Upper lobe of left lung (tissue), 6 donors: Measurements from ENCODE around the gene ANKS1B. TPM values are rescaled to one million over a fixed set of nuclear protein-coding genes. Genes with fewer than 3 reads are reported as not detected.

Source experiments
- ATAC-seq, 2 donors: fragments of 200-7000 bp; cut with Tn5 transposase; one replicate each; pipeline ENCODE4 v1.9.1; 2022; ENCODE audit warnings: mild to moderate bottlenecking in 2 of 2, moderate library complexity in 2 of 2; ENCODE audit not compliant: low FRiP score in 2 of 2
- DNase-seq, 2 donors: peaks; one replicate each; pipeline ENCODE4 v3.0.0-alpha.2; 2019 to 2020
- H3K27ac ChIP-seq, 4 donors: fragments of 200-600 bp; sonication (generic); one replicate each; pipeline ENCODE4 v1.5.1; 2016 to 2019
- H3K27me3 ChIP-seq, 4 donors: fragments of 200-600 bp; sonication (generic); one replicate each; pipeline ENCODE4 v1.5.1; 2017 to 2019
- H3K36me3 ChIP-seq, 4 donors: fragments of 200-600 bp; sonication (generic); one replicate each; pipeline ENCODE4 v1.5.1; 2016 to 2019
- H3K4me1 ChIP-seq, 4 donors: fragments of 200-600 bp; sonication (generic); one replicate each; pipeline ENCODE4 v1.5.1; 2018 to 2019
- H3K4me3 ChIP-seq, 4 donors: fragments of 200-600 bp; sonication (generic); one replicate each; pipeline ENCODE4 v1.5.1; 2017 to 2019; ENCODE audit warnings: mild to moderate bottlenecking in 2 of 4, moderate library complexity in 1 of 4
- H3K9me3 ChIP-seq, 4 donors: fragments of 200-600 bp; sonication (generic); one replicate each; pipeline ENCODE4 v1.5.1; 2018 to 2019
- CTCF ChIP-seq, 6 experiments: fragments of 450-650 bp in 4 of 6; fragments of 200-600 bp in 2 of 6; sonication (generic) in 2 of 6; IDR thresholded peaks; one replicate each; pipeline ENCODE4 v1.5.1; 2016 to 2019; ENCODE audit warnings: antibody characterized with exemption in 6 of 6
- EP300 ChIP-seq, 4 donors: sonication (generic); formaldehyde crosslinking; IDR thresholded peaks; one replicate each; pipeline ENCODE4 v1.5.1; 2017; ENCODE audit warnings: antibody characterized with exemption in 4 of 4, control low read depth in 2 of 4
- POLR2A ChIP-seq, 4 donors: fragments of 450-650 bp; IDR thresholded peaks; one replicate each; pipeline ENCODE4 v1.5.1; 2016 to 2017; ENCODE audit warnings: antibody characterized with exemption in 4 of 4, mild to moderate bottlenecking in 2 of 4
- POLR2AphosphoS5 ChIP-seq, 2 donors: sonication (generic); formaldehyde crosslinking; IDR thresholded peaks; one replicate each; pipeline ENCODE4 v1.5.1; 2017; ENCODE audit warnings: antibody characterized with exemption in 2 of 2
- WGBS, 2 donors: methylation state at CpG; one replicate each; pipeline ENCODE4 v1.1.5; 2017 to 2018; 5-methylcytosine and 5-hydroxymethylcytosine counted together
- total RNA-seq, 6 donors: library from RNA; depleted of rRNA in 4 of 6; stranded (reverse); fragments of >200 nt in 4 of 6; gene quantifications; one replicate each; pipeline versions ENCODE4 v1.1.0 to v1.2.1, GENCODE V29; 2016 to 2021
- donor health status: DM: no; HTN: no; CAD: no; lungs with moderate emphysema.
- donor health status: DM: no; HTN: yes; CAD: no; lungs with severe emphysema.

The ANKS1B gene
- total RNA-seq, 6 donors from 2014 or later, result 5.1 to 23.7 (median 7.2) TPM

DNA sequence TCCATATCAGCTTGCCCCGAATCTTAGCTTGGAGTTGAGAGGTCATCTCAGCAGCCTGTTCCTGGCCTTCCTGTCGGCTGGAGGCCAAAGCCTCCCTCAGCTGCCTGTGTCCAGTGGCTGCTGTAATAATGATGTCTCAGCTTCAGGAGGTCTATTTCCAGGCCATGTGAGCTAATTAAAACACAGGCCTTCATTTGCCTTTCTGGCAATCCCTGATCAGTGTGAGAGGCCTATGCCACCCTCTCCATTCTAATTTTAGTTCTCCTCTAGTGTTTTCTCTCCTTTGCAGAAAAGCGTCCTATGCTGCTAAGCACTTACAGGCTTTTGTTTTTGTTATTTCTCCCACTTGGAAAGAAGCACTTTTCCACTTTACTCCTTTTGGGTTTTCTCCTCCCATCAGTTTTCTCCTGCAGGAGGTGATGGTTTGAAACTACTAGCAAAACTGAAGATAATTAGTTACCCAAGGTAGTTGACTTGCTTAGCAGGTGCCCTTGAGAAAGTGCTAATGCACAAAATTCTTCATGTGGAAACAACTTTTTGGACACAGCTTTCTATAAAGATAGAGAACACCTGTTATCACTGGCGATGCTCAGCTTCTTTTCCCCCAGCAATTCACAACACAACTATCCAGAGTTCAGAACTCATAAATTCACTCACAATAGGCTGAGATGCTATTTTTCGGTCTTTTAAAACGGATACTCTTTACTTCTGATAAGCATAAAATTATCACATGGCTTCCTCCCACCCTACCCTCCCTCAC, 592.5 kb downstream of the ANKS1B start:
- TF ChIP-seq POLR2A (IDR thresholded peaks at IDR 0.05), result no peak
- TF ChIP-seq POLR2AphosphoS5 (IDR thresholded peaks at IDR 0.05), result no peak
- TF ChIP-seq CTCF (IDR thresholded peaks at IDR 0.05), result no peak
- no peak for TF ChIP-seq EP300 (IDR thresholded peaks at IDR 0.05)
- Histone ChIP-seq H3K9me3 (no peaks in the 10 kb centered on the region), H3K27ac (no peak overlapping the region), H3K4me3 (no peak overlapping the region), H3K27me3 (no peaks in the 10 kb centered on the region), H3K36me3 (no peaks in the 10 kb centered on the region), H3K4me1 (no peaks in the 10 kb centered on the region)
- 80 to 89% methylated on average over 6 of the region's 6 CpGs for WGBS, 2 donors
- no peak for DNase-seq
- ATAC-seq, result no peak

- Histone ChIP-seq H3K27ac (no peak overlapping the region), H3K36me3 (no peaks in the 10 kb centered on the region), H3K9me3 (no peaks in the 10 kb centered on the region), H3K27me3 (no peaks in the 10 kb centered on the region), H3K4me1 (no peaks in the 10 kb centered on the region), H3K4me3 (no peak overlapping the region)
- ATAC-seq (no peak), DNase-seq (peak in 1 of 2 donors; percentile 5)
- no peak for TF ChIP-seq EP300 (IDR thresholded peaks at IDR 0.05)
- TF ChIP-seq POLR2A (IDR thresholded peaks at IDR 0.05), result no peak
- TF ChIP-seq CTCF (IDR thresholded peaks at IDR 0.05), result no peak
- 66 to 78% methylated on average over 5 to 7 of the region's 7 CpGs for WGBS, 2 donors
Observed at GRCh38 chr12:99390707-99391106, 594.0 kb downstream of the ANKS1B start.

- no peak for ATAC-seq
- 88 to 94% methylated on average over 3 of the region's 3 CpGs for WGBS, 2 donors
- Histone ChIP-seq H3K9me3 (no peaks in the 10 kb centered on the region), H3K36me3 (no peaks in the 10 kb centered on the region), H3K4me3 (no peak overlapping the region), H3K4me1 (no peaks in the 10 kb centered on the region), H3K27me3 (no peaks in the 10 kb centered on the region), H3K27ac (no peak overlapping the region)
- TF ChIP-seq EP300 (IDR thresholded peaks at IDR 0.05) (no peak), POLR2AphosphoS5 (IDR thresholded peaks at IDR 0.05) (no peak), CTCF (IDR thresholded peaks at IDR 0.05) (no peak)
- no peak for DNase-seq
Observed at GRCh38 chr12:99389751-99390150, 595.0 kb downstream of the ANKS1B start.

DNA sequence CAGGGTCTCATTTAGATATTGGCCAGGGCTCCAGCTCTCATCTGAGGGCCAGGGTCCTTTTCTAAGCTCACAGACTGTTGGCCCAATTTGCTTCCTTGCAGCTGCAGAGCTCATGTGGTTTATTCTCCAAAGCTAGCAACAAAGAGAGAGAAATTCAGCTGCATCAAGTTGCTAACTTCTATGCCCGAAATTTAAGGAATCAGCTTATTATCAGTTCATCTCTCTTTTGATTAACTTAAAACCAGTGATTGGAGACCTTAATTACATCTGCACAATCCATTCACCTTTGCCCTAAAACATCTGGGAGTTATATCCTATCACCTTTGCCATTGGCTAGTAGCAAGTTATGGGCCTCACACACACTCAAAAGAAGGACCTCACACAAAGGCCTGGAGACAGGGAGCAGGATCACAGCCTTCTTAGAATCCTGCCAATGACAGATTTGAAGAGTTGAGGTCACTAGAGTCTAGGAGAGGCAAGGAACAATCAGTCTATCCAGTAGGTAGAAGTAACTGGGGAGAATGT, 596.0 kb downstream of the ANKS1B start:
- 33 to 67% methylated on average over 1 of the region's 1 CpG for WGBS, 2 donors
- H3K27ac ChIP-seq, result no peak overlapping the region
- no peak for ATAC-seq

More for the DNA sequence above, 596.0 kb downstream of the ANKS1B start:
- H3K27me3 ChIP-seq, result no peaks in the 10 kb centered on the region
- H3K4me3 ChIP-seq, result no peak overlapping the region
- TF ChIP-seq POLR2A (IDR thresholded peaks at IDR 0.05), result no peak
- TF ChIP-seq EP300 (IDR thresholded peaks at IDR 0.05), result no peak
- no peak for TF ChIP-seq CTCF (IDR thresholded peaks at IDR 0.05)
- no peak for TF ChIP-seq POLR2AphosphoS5 (IDR thresholded peaks at IDR 0.05)
- no peak for DNase-seq
- H3K9me3 ChIP-seq, result no peaks in the 10 kb centered on the region
- no peaks in the 10 kb centered on the region for H3K36me3 ChIP-seq
- no peaks in the 10 kb centered on the region for H3K4me1 ChIP-seq
